Heart left ventricle (tissue), 13 donors: ENCODE measurements around the gene ERC1.

Experiments
- CTCF ChIP-seq, 12 donors: fragments of 200-600 bp; sonication (generic) in 4 of 12; IDR thresholded peaks; one replicate each; pipeline versions ENCODE4 v1.5.0 to v1.8.0; 2018 to 2022; ENCODE audit warnings: antibody characterized with exemption in 12 of 12, mild to moderate bottlenecking in 5 of 12
- POLR2A ChIP-seq, 2 donors: fragments of 450-650 bp; IDR thresholded peaks; one replicate each; pipeline ENCODE4 v1.6.1; 2017; ENCODE audit warnings: antibody characterized with exemption in 2 of 2, mild to moderate bottlenecking in 2 of 2, moderate library complexity in 2 of 2
- donor health status: ischemic (EF 13 %, LVEDD 7.1; RV severe dilation, severe dysfunction).
- donor health status: DM: no; HTN: yes; CAD: no.
- donor health status: DM: no; HTN: no; CAD: no.
- donor health status: ischemic (EF 25% LVEDD 6.9; RV normal size, moderate dysfunction).
- donor health status: ischemic (EF 25% LVEDD 5.7; RV mildly dilated, moderate dysfunction).
- donor health status: ischemic (EF 35%, LVEDD 5.7; RV mildly dilated, moderate dysfunction).
- donor health status: nonischemic (EF 11% LVEDD 7.7; RV severe dilation, severe dysfunction).
- donor health status: DM: yes; HTN: yes; CAD: no.
- donor health status: PGD.
- donor health status: ischemic (EF 29% LVEDD 5.4; RV normal size, mild dysfunction).
- donor health status: nonischemic (EF 23%, LVEDD 6.1; RV moderate dilation, normal function).

GRCh38 chr12:943051-943450 is 48.0 kb upstream of the ERC1 start:
- no peak for TF ChIP-seq CTCF (IDR thresholded peaks at IDR 0.05)
- TF ChIP-seq POLR2A (IDR thresholded peaks at IDR 0.05): no peak
